GM21367 (cell line): ENCODE results near the gene OTULIN.

ENCODE experiments used
- ATAC-seq: cut with Tn5 transposase; IDR thresholded peaks from one replicate; pipeline ENCODE4 v1.9.1; 2021; ENCODE audit not compliant: unreplicated experiment

The OTULIN gene

DNA sequence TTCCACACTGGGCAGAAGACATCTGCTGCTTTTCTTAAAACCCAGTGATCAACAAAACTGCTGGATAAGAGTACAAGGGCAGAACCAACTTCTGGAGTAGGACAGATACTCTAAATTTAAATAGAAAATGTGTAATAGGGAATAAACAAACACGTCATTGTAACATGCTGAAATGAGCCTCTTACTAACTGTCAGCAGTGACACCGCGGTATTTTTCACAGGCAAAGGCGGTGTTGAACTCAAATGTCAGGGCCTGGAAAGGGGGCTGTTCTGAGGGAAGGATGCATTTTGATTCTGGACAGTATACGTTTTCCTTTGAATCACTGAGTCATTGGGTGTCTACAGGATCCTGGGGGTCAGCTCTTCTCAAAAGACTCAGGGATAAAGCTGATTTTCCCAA is 73.5 kb downstream of the OTULIN start:
- no peak for ATAC-seq

DNA sequence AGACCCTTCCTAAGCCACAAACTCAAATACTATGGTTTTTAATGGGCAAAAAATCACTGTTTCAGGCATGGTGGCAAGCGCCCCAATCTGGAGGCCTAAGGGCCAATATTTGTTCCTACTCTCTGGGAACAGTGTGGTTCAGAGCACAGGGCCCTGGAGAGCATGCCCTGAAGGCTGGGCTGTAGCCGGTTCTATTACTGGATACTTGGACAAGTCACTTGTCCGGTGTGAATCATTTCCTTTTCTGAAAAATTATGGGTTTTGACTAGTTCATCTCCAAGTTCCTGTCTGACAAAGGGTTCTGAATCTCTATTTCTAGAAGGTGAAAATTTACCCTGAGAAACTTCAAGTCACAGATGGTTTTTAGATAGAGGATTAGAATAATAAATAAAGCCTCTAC is 75.0 kb downstream of the OTULIN start:
- ATAC-seq: no peak

DNA sequence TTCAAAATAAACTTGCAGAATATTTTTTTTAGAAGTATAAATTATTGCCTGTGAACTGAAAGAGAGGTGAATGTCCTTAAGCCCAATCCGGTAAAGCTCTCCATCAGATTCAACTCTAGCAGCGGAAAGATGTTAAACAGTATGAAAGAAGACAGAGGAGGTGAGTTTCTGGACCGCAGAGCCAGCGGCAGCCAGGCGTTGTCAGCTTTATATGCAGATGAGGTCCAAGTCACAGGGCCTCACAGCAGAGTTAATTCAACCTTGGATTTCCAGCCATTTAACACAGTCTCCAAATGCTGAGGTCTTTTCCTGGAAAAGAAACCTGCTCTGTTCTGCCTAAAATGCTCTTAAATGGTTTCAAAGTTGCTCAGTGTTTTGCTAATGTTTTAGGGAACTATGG is 75.5 kb downstream of the OTULIN start:
- no peak for ATAC-seq

DNA sequence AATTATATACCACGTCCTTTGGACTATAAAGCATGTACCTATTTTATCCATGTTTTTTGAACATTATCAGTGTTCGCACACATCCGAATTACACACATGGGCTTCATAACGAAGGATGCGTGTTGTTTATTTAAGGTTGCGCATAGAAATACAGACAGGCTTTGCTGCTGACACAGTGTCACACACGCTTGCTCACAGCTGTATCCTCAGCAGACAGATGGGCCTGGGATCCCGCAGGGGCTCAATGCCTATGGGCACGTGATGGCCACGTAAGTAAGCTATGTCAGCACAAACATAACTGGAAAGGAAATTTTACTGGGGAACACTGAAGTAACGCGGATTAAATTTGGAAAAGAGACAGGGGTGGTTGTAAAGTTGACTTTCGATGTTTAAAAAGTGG is 76.6 kb downstream of the OTULIN start:
- ATAC-seq: no peak

DNA sequence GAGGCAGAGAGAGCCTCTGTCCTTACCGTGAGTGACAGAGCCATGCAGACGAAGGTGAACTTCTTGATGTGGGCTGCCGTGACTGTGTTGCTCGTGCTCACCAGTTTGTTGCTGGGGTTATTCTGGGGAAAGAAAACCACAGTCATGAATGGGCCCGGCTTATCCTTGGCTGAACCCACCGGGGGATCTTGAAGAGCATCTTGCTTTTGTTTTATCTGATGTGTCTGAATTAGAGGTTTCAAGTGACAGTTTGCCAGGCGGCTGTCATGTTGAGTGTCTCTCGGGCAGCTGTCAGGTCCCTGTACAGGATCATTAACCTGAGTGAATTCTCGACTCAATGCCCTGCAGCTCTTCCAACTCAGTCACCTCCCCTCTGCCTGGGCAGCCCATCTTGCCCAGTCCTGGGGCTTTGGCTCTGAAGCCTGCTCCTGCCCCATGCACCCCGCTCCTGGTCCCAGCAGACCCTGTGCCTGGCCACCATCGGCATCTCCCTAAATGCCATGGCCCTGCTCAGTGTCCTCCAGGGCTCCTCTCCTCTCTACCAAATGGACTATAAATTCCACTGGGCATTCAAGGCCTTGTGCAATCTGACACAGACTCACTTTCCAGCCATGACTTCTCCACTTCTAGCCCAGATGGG is 77.4 kb downstream of the OTULIN start:
- ATAC-seq: no peak

DNA sequence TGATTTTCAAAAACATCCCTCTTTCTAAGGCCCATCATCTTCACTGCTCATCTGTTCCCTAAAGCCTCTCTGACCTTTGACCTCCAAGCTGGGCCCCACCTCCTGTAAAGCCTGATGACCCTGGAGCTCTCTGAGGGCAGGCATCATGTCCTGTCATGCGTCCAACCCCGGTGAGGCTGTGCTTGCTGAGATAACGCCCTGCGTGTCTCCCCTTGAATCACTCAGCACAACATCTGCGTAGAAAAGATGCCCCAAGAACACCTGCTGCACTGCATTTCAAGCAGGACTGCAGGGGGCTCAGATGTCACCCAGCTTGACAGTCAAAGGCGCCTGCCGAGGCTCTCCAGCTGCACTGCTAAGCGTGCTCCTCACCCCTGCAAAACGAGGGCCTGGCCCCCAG is 78.0 kb downstream of the OTULIN start:
- no peak for ATAC-seq

DNA sequence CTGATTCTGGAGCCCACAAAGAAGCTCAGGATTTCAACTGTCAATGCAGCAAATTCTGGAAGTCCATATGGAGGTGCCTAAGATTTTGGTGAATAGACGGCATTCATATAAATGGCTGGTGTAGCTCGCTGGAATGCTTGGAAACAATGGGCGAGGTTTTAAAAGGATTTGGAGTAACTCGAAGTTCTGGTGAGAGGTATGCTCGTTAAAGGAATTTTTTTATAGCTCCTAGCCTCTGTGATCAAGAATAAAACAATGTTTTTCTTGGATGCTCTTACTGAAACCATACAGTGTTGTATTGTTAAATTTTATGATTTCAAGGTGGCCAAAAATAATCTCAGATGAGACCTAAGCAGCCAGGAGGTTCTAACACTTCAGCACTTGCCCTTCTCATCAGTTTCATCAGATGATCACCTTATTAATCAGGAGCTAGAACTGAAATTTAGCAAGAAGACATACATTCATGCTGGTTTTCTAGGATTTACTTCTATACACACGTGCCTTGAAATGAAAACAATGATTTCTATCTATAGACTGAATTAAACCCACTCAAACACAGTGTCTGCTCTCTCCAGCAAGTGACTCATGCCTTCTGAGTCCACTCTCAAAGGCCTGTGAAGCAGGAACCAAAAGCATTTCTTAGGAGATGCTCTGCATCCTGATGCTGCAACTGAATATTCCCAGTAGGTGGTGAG is 79.2 kb downstream of the OTULIN start:
- no peak for ATAC-seq

DNA sequence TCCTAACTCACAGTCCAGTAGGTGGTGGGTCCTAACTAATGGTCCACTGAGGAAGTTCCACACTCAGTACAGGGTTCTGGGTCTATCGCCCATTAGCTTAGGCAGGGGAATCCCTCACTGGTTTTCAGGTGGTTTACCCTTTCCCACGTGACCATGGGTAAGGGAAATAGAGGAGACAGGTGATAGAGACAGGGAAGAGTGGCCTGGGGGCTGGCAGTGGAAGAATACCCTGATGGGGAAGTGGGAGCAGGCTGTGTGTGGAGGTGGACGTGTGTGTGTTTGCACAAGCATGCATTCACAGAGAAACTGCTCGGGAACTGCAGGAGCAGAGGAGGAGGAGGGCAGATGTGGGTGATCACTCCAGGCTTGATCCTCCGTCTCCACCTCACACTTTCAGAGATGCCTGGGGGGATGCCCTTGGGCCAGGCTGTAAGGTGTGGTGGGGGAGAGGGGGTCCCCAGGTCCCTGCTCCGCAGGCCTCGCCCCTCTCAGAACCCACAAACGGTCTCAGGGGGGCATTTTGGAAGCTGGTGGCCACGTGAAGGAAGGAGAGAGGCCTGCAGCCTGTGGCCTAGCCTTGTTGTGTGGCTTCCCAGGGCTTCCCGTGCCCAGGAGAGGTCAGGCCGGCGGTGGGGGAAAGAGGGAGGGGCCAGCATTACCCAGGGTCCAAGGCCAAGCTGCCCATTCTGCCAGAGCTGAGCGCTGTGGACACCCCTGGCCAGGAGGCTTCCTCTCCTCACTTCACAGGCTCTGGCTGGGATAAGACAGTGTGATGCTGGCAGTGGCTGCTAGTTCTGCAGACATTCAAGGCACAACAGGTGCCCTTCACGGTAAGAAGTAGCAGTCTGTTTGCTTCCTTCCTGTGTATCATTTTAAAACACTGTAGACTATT is 80.0 kb downstream of the OTULIN start:
- ATAC-seq: no peak

DNA sequence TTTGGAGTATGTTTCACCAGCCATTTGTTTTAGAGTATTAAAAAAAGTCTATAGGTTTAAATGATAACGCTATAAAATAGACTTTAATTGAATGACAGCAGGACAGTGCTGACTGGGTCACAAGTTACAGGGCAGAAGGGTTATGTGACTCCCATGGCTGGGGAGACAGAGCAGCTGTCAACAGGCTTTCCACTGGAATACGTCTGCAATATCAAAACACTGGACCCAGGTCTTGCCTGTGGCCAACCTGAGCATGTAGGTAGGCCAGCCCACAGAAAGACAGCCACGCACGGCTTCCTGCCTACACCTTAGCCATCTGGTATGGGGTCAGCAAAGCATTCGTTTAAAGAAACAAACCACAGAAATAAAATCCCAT is 80.7 kb downstream of the OTULIN start:
- ATAC-seq: no peak

DNA sequence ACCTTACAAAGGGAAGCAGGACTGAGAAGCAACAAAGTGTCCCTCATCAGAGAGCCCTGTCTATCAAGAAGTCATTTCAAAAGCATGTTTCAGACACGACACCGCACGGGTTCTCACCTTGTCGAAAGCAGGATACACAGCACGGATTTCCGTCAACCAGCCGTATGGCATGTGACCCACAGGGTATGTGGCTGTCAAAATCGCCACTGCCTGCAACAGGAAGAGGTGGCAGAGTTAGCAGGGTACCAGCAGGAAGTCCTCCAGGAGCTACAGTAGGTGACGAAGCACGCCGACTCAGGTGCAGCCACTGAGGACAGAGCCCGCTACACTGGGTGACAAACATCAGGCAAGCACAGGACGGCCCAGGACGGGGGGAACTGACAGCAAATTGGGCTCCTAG is 81.2 kb downstream of the OTULIN start:
- ATAC-seq: no peak

DNA sequence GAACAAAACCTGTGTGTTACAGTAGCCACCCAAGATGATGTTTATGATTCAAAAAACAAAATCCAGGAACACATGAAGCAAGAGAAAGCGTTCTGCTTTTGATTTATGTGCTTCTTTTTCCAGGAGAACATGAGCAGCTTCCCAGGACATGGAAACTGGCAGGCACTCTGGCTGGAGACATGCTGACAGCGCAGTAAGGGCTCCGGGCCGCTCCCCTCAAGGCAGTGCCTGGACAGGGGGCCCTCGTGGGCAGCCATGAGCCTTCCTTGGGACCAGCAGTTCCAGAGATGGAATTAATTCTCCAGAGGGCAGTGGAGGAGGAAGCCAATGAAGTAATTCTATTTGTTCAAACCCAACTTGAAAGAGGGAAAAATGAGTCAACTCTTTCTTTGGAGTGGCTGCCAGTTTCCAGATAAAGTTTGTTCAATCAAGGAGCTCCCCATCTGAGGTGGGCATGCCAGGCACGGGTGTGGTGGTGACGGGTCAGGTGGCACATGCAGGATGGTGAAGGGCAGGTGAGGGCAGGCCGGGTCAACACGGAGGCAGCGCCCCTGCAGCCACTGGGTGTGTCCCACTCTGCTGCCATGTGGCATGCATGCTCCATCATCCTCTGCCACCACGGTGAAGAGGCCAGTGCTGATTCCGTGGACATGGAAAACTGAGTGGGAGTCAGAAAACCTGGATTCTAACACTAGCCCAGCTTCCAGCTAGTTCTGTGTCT is 83.8 kb downstream of the OTULIN start:
- ATAC-seq: no peak
